Parathyroid adenoma (tissue), 2 donors: Measurements from ENCODE around the gene MOCS3.

Experiments
- H2AFZ ChIP-seq: fragments of 300-600 bp; sonication (generic); one replicate; pipeline ENCODE4 v1.7.0; 2017; ENCODE audit warnings: antibody characterized with exemption, mild to moderate bottlenecking
- H3K27ac ChIP-seq: fragments of 300-600 bp; sonication (generic); one replicate; pipeline ENCODE4 v1.7.0; 2017
- H3K27me3 ChIP-seq: fragments of 300-600 bp; sonication (generic); one replicate; pipeline ENCODE4 v1.7.0; 2017; ENCODE audit warnings: low read length; ENCODE audit not compliant: control insufficient read depth, insufficient read depth
- H3K36me3 ChIP-seq: fragments of 300-600 bp; sonication (generic); one replicate; pipeline ENCODE4 v1.7.0; 2017; ENCODE audit warnings: low read length; ENCODE audit not compliant: control insufficient read depth, insufficient read depth
- H3K4me1 ChIP-seq: fragments of 300-600 bp; sonication (generic); one replicate; pipeline ENCODE4 v1.7.0; 2017; ENCODE audit warnings: control low read depth
- H3K4me2 ChIP-seq: fragments of 300-600 bp; sonication (generic); one replicate; pipeline ENCODE4 v1.7.0; 2017; ENCODE audit warnings: low read length
- H3K4me3 ChIP-seq: fragments of 300-600 bp; sonication (generic); one replicate; pipeline ENCODE4 v1.7.0; 2017; ENCODE audit warnings: low read depth, low read length
- H3K79me2 ChIP-seq: fragments of 300-600 bp; sonication (generic); one replicate; pipeline ENCODE4 v1.7.0; 2017; ENCODE audit warnings: control low read depth
- H3K9ac ChIP-seq: fragments of 300-600 bp; sonication (generic); one replicate; pipeline ENCODE4 v1.7.0; 2017; ENCODE audit warnings: mild to moderate bottlenecking
- H3K9me3 ChIP-seq: fragments of 300-600 bp; sonication (generic); one replicate; pipeline ENCODE4 v1.7.0; 2017; ENCODE audit warnings: low read length; ENCODE audit not compliant: control insufficient read depth
- CTCF ChIP-seq: fragments of 300-600 bp; sonication (generic); IDR thresholded peaks from one replicate; pipeline ENCODE4 v1.7.0; 2017; ENCODE audit warnings: antibody characterized with exemption, mild to moderate bottlenecking
- donor health status: primary hyperparathyroidism.

Gene MOCS3

GRCh38 chr20:50913690-50914375 lies 44.8 kb upstream of the MOCS3 start:
- no peaks in the 10 kb centered on the region for H3K36me3 ChIP-seq
- peaks cover 29% of the 10 kb centered on the region for H3K4me1 ChIP-seq
- H3K9ac ChIP-seq: no peak overlapping the region
- H3K27me3 ChIP-seq: no peaks in the 10 kb centered on the region
- H2AFZ ChIP-seq: no peak overlapping the region
- no peak overlapping the region for H3K27ac ChIP-seq
- H3K79me2 ChIP-seq: peaks cover 51% of the 10 kb centered on the region
- no peak overlapping the region for H3K4me3 ChIP-seq
- no peak for TF ChIP-seq CTCF
- H3K9me3 ChIP-seq: no peaks in the 10 kb centered on the region
- H3K4me2 ChIP-seq: no peak overlapping the region

GRCh38 chr20:50915424-50915823 lies 43.2 kb upstream of the MOCS3 start:
- Histone ChIP-seq H3K4me3 (no peak overlapping the region), H3K9me3 (no peaks in the 10 kb centered on the region), H3K36me3 (no peaks in the 10 kb centered on the region), H3K4me2 (no peak overlapping the region), H2AFZ (no peak overlapping the region), H3K4me1 (peaks cover 29% of the 10 kb centered on the region), H3K27ac (no peak overlapping the region), H3K27me3 (no peaks in the 10 kb centered on the region), H3K79me2 (peaks cover 43% of the 10 kb centered on the region), H3K9ac (no peak overlapping the region)
- no peak for TF ChIP-seq CTCF

- TF ChIP-seq CTCF: no peak
- Histone ChIP-seq H3K36me3 (no peaks in the 10 kb centered on the region), H3K27me3 (no peaks in the 10 kb centered on the region), H3K79me2 (peaks cover 41% of the 10 kb centered on the region), H3K9me3 (no peaks in the 10 kb centered on the region), H3K4me2 (no peak overlapping the region), H3K9ac (no peak overlapping the region), H3K4me3 (no peak overlapping the region), H3K27ac (no peak overlapping the region), H3K4me1 (peaks cover 26% of the 10 kb centered on the region), H2AFZ (no peak overlapping the region)
Observed at GRCh38 chr20:50916257-50916656, 42.4 kb upstream of the MOCS3 start.

- H3K4me1 ChIP-seq: peaks cover 31% of the 10 kb centered on the region
- no peak overlapping the region for H3K4me2 ChIP-seq
- peaks cover 37% of the 10 kb centered on the region for H3K79me2 ChIP-seq
- H3K36me3 ChIP-seq: no peaks in the 10 kb centered on the region
- H2AFZ ChIP-seq: no peak overlapping the region
- H3K27me3 ChIP-seq: no peaks in the 10 kb centered on the region
- H3K27ac ChIP-seq: peak overlapping the region; percentile 22
- no peak overlapping the region for H3K9ac ChIP-seq
- TF ChIP-seq CTCF: no peak
- H3K9me3 ChIP-seq: no peaks in the 10 kb centered on the region
- H3K4me3 ChIP-seq: no peak overlapping the region
Observed at GRCh38 chr20:50916934-50917333, 41.7 kb upstream of the MOCS3 start.

GRCh38 chr20:50918403-50918802 lies 40.2 kb upstream of the MOCS3 start:
- Histone ChIP-seq H3K9me3 (no peaks in the 10 kb centered on the region), H3K27me3 (no peaks in the 10 kb centered on the region), H2AFZ (no peak overlapping the region), H3K36me3 (no peaks in the 10 kb centered on the region), H3K4me1 (peaks cover 34% of the 10 kb centered on the region), H3K9ac (no peak overlapping the region), H3K79me2 (peaks cover 41% of the 10 kb centered on the region), H3K4me3 (no peak overlapping the region), H3K27ac (no peak overlapping the region), H3K4me2 (no peak overlapping the region)
- no peak for TF ChIP-seq CTCF
